CD4-positive, alpha-beta T cell (primary cell): ENCODE measurements around the gene GRIK1. TPM values are rescaled to one million over a fixed set of nuclear protein-coding genes. Genes with fewer than 3 reads are reported as not detected.

Source experiments
- ATAC-seq: fragments of 200-7000 bp; cut with Tn5 transposase; one replicate; pipeline ENCODE4 v1.10.0; 2022; ENCODE audit warnings: mild to moderate bottlenecking; ENCODE audit not compliant: poor library complexity
- CTCF ChIA-PET: fragments of 350-600 bp; sonication (Branson Sonifier 250); formaldehyde crosslinking; loops from one replicate; lab custom pipeline; 2021; ENCODE audit warnings: antibody characterized with exemption, inconsistent platforms; lab: Charles Lee
- POLR2A ChIA-PET: fragments of 350-600 bp; sonication (Branson Sonifier 250); formaldehyde crosslinking; loops from one replicate; lab custom pipeline; 2021; ENCODE audit warnings: antibody characterized with exemption, inconsistent platforms; lab: Charles Lee
- DNase-seq, 14 experiments: peaks; one replicate each; pipeline ENCODE4 v3.0.0-alpha.2; 2013 to 2020; ENCODE audit warnings: mixed read lengths in 2 of 14
- H3K27ac ChIP-seq, 2 donors: one replicate each; pipeline versions ENCODE4 v1.5.1 to v1.7.0; 2013; ENCODE audit warnings: low read length in 2 of 2, low read depth in 1 of 2, mild to moderate bottlenecking in 1 of 2
- H3K27me3 ChIP-seq, 2 experiments: 1 replicate in 1 of 2; 2 replicates in 1 of 2; pipeline versions ENCODE4 v1.6.1 to v1.7.0; 2013; ENCODE audit warnings: low read length in 2 of 2, control low read depth in 1 of 2, mild to moderate bottlenecking in 1 of 2, moderate library complexity in 1 of 2; ENCODE audit not compliant: insufficient read depth in 2 of 2, control insufficient read depth in 1 of 2
- H3K36me3 ChIP-seq: one replicate; pipeline ENCODE4 v1.6.1; 2013; ENCODE audit warnings: low read length, control low read depth; ENCODE audit not compliant: insufficient read depth
- H3K4me1 ChIP-seq: one replicate; pipeline ENCODE4 v1.6.1; 2013; ENCODE audit warnings: low read length, control low read depth; ENCODE audit not compliant: insufficient read depth
- H3K4me3 ChIP-seq: one replicate; pipeline ENCODE4 v1.5.1; 2013; ENCODE audit warnings: mild to moderate bottlenecking, low read length, moderate library complexity
- H3K9me3 ChIP-seq, 2 experiments: 1 replicate in 1 of 2; 2 replicates in 1 of 2; pipeline versions ENCODE4 v1.6.1 to v1.7.0; 2013; ENCODE audit warnings: low read length in 2 of 2, mild to moderate bottlenecking in 2 of 2, control low read depth in 1 of 2, moderate library complexity in 1 of 2; ENCODE audit not compliant: control insufficient read depth in 1 of 2, insufficient read depth in 1 of 2
- H3K27ac Mint-ChIP-seq: one replicate; pipeline ENCODE4 v1.8.0; 2020; ENCODE audit warnings: mixed read lengths
- H3K27me3 Mint-ChIP-seq: one replicate; pipeline ENCODE4 v1.8.0; 2021; ENCODE audit warnings: mixed read lengths
- H3K36me3 Mint-ChIP-seq: one replicate; pipeline ENCODE4 v1.8.0; 2021; ENCODE audit warnings: low read depth, mixed read lengths
- H3K4me1 Mint-ChIP-seq: one replicate; pipeline ENCODE4 v1.8.0; 2021; ENCODE audit warnings: low read depth, mixed read lengths
- H3K4me3 Mint-ChIP-seq: one replicate; pipeline ENCODE4 v1.8.0; 2020; ENCODE audit warnings: mild to moderate bottlenecking, mixed read lengths
- H3K9me3 Mint-ChIP-seq: one replicate; pipeline ENCODE4 v1.8.0; 2020; ENCODE audit warnings: mixed read lengths
- intact Hi-C, 2 experiments: fragments of 100-400 bp; cut with DNase I in 1 of 2; cut with micrococcal nuclease in 1 of 2; formaldehyde crosslinking; loops; one replicate each; pipeline versions ENCODE4 v1.15.1 to v1.9.0; 2023 to 2025; cut with DNase I, micrococcal nuclease
- total RNA-seq, 174 experiments: library from RNA in 2 of 174; stranded (reverse) in 2 of 174; gene quantifications; one replicate each; pipeline ENCODE4 v1.2.3 and lab custom pipeline; 2021 to 2026
- TF ChIP-seq, protein P1 (sequence below): fragments of 200-600 bp; IDR thresholded peaks from one replicate; pipeline ENCODE4 v1.8.0; 2022; ENCODE audit warnings: antibody characterized with exemption, mild to moderate bottlenecking

Gene GRIK1
- total RNA-seq, 2 experiments from 2014 or later: not detected

DNA sequence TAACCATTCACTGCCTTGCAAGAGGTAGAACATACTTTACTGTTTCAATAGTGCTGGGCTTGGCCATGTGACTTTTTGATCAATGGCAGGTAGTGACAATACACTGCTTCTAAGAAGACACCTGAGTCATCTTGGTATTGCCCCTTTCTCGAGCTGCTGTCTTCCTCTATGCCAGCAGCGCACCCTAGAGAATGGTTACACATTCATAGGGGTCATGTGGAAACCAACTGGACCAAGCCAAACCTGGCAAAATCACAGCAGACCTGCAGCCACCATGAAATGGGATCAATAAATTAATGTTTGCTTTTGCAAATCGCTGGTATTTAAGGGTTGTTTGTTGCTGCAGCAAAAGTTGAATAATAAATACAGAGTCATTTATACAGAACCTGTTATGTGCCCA is 122.3 kb downstream of the GRIK1 start:
- Mint-ChIP-seq H3K27me3 (peaks cover 6% of the 10 kb centered on the region), H3K27ac (no peak overlapping the region), H3K4me1 (no peaks in the 10 kb centered on the region), H3K4me3 (no peak overlapping the region), H3K9me3 (no peaks in the 10 kb centered on the region), H3K36me3 (no peaks in the 10 kb centered on the region)
- intact Hi-C loops: no loop called here
- TF ChIP-seq, protein P1, sequence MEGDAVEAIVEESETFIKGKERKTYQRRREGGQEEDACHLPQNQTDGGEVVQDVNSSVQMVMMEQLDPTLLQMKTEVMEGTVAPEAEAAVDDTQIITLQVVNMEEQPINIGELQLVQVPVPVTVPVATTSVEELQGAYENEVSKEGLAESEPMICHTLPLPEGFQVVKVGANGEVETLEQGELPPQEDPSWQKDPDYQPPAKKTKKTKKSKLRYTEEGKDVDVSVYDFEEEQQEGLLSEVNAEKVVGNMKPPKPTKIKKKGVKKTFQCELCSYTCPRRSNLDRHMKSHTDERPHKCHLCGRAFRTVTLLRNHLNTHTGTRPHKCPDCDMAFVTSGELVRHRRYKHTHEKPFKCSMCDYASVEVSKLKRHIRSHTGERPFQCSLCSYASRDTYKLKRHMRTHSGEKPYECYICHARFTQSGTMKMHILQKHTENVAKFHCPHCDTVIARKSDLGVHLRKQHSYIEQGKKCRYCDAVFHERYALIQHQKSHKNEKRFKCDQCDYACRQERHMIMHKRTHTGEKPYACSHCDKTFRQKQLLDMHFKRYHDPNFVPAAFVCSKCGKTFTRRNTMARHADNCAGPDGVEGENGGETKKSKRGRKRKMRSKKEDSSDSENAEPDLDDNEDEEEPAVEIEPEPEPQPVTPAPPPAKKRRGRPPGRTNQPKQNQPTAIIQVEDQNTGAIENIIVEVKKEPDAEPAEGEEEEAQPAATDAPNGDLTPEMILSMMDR: no peak
- ATAC-seq (no peak), DNase-seq (no peak)
- CTCF ChIA-PET: no interaction called here
- Histone ChIP-seq H3K27me3 (no peaks in the 10 kb centered on the region), H3K9me3 (no peaks in the 10 kb centered on the region), H3K27ac (no peak overlapping the region), H3K4me3 (no peak overlapping the region), H3K36me3 (no peaks in the 10 kb centered on the region), H3K4me1 (no peaks in the 10 kb centered on the region)
- POLR2A ChIA-PET: no interaction called here

DNA sequence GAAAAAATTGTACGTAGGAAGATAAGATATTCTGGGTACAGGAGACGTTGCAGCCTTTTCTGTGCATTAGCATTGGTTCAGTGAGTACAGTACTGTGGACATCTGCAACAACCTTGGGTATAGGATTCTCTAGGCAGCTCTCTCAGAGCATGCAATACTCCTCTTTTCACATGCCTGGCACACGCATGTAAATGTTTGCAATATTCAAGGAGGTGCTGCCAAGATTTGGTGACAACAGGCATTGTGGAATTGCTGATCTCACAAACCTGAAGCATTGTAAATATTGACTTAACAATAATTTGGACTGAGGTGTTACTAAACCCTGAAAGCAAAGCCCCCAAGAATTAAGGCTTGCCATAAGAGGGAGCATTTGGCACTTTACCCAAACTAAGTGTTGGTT is 126.8 kb downstream of the GRIK1 start:
- intact Hi-C loops: no loop called here
- ChIA-PET CTCF (no interaction called here), POLR2A (no interaction called here)
- H3K9me3 Mint-ChIP-seq: no peaks in the 10 kb centered on the region
- H3K27ac Mint-ChIP-seq: no peak overlapping the region
- TF ChIP-seq, protein P1: no peak
- no peaks in the 10 kb centered on the region for H3K4me1 Mint-ChIP-seq
- Histone ChIP-seq H3K4me3 (no peak overlapping the region), H3K36me3 (no peaks in the 10 kb centered on the region), H3K27me3 (no peaks in the 10 kb centered on the region), H3K27ac (no peak overlapping the region), H3K4me1 (no peaks in the 10 kb centered on the region), H3K9me3 (no peaks in the 10 kb centered on the region)
- no peak overlapping the region for H3K4me3 Mint-ChIP-seq
- H3K27me3 Mint-ChIP-seq: peaks cover 11% of the 10 kb centered on the region
- ATAC-seq (no peak), DNase-seq (no peak)
- H3K36me3 Mint-ChIP-seq: no peaks in the 10 kb centered on the region

DNA sequence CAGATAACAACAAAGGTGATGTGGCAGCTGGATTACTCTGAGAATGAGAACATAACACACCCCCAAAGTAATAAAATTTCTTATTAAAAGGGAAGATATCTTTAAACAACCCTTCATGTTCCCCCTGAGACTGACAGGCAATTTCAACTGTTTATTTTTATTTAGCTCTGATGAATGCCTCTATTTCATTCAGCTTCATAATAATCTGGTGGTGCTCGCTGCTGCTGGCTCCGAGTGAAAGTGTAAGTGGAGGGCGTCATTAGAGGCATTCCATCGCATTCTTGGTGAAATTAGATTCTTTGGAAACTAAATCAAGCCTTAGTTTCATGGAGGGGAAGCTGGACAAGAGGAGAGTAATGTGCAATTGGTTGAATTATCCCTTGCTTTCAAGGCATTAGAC is 128.9 kb downstream of the GRIK1 start:
- Mint-ChIP-seq H3K4me1 (no peaks in the 10 kb centered on the region), H3K36me3 (no peaks in the 10 kb centered on the region), H3K4me3 (no peak overlapping the region), H3K27me3 (peaks cover 11% of the 10 kb centered on the region), H3K9me3 (no peaks in the 10 kb centered on the region), H3K27ac (no peak overlapping the region)
- TF ChIP-seq, protein P1: no peak
- no peak overlapping the region for H3K4me3 ChIP-seq
- ChIA-PET CTCF (no interaction called here), POLR2A (no interaction called here)
- H3K36me3 ChIP-seq: no peaks in the 10 kb centered on the region
- H3K4me1 ChIP-seq: no peaks in the 10 kb centered on the region
- H3K9me3 ChIP-seq: no peaks in the 10 kb centered on the region
- intact Hi-C loops: no loop called here
- no peak overlapping the region for H3K27ac ChIP-seq
- DNase-seq: no peak
- no peak for ATAC-seq
- no peaks in the 10 kb centered on the region for H3K27me3 ChIP-seq
